ENCODE measurements around the gene DCP2.

Gene DCP2

DNA sequence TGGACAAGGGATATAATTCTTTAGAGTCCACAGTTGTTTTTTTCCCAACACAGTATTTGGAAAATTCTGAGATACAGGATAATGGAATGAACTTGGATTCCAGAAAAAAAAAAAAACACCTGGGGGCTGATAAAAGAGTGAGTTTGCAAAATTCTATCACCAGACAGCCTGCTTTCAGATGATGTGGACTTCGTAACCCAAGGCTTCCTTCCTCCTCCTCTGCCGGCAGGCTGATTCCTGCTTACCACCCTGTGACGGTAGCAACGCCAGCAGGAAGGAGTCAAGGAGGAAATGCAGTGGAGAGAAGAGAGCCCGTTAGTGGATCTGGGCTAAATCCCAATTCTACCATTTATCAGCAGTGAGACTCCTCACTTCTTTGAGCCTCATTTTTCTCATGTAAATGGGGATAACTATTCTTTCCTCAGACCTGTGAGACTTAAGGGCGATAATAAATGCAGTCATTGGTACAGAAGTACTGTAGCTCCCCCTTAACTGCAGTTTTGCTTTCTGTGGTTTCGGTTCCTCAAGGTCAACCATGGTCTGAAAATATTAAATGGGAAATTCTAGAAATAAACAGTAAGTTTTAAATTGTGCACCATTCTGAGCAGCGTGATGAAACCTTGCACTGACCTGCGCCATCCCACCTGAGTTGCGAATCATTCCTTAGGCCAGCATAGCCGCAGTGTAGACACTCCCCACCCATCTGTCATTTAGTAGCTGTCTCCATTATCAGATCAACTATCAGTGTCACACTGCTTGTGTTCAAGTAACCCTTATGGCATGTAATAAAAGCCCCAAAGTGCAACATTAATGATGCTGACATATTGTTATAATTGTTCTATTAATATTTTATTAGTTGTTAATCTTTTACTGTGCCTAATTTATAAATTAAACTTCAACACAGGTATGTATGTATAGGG lies 71.4 kb downstream of the DCP2 start:
- DNase-seq (ENCODE audit: low spot score): no peak

DNA sequence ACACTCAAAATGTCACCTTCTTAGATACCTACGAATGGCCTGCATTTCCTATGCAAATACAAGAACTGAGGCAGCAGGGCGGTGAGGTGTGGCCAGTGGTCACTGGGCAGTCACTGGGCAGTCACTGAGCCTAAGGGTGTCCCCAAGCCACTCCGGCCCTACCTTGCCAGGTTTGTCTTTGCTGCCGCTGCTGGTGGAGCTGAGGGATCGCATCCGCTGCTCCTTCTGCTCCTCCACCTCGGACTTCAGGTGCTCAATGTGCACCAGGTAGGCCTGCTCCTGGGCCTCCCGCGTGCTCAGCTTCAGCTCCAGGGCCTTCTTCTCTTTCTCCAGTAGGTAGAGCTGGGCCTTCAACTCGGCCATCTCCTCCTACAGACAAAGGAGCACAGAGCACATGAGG lies 72.3 kb downstream of the DCP2 start:
- no peak for DNase-seq (ENCODE audit: low spot score)

DNA sequence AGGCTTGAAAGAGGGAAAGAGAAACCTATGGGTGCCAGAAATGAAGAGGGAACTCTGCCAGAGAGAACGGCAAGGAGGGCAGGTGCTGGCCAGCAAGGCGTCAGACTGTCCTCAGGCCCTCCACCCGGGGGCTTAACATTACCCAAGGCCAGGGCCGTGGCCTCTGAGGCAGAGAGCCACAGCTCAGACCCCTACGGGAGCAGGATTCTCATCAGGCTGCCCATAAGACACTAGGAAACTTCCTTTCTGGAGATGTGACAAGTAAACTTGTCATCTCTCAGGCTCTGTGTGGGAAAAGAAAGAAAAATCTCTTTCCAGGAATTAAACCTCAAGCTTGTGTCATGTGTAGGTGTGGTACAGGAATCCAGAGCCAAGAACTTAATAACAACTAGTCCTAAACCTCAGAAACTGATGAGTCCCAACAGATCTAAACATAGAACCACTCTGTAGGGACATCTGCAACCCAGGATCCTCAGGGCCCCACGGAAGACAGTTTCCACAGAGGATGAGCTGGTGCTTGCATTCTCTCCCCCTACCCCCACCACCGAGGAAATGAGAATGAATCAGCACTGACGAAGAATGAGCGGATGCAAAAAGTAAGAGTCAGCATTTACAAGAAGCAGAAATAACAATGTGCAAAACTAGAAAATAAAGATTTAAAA lies 74.3 kb downstream of the DCP2 start:
- no peak for DNase-seq (ENCODE audit: low spot score)

DNA sequence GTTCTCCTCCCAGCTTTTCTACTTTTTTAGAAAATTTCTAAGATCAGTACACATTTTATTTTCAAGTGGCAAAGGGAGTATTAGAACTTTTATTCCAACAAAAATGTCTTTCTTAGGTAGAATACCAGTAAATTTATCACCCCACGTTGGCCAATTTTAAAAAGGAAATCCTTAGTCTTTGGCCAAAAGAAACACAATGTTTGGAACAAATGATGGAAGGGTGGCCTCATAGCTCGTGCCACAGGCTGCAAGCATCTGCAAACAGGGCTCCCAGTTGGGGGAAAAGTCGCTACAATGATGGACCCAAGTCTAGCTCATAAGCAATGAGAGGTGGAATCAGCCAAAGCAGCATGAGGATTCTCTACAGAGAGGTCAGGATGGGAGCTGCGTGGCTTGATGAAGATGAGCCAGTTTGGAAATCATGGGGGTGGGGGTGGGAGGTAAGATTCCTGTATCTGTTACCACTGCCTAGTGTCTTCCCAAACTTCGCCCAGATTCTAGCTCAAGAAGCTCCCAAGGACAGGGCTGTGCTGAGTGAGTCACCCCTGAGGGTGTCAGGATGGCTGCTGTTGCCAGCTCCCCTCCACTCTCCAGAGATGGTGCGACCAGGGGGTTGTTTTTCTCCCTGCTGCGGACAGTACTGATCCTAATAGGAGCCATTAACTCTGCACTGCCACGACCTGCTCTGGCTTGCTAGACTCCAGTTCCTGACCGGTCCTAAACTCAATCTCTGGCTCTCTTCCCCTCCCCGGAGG lies 75.6 kb downstream of the DCP2 start:
- no peak for DNase-seq (ENCODE audit: low spot score)

DNA sequence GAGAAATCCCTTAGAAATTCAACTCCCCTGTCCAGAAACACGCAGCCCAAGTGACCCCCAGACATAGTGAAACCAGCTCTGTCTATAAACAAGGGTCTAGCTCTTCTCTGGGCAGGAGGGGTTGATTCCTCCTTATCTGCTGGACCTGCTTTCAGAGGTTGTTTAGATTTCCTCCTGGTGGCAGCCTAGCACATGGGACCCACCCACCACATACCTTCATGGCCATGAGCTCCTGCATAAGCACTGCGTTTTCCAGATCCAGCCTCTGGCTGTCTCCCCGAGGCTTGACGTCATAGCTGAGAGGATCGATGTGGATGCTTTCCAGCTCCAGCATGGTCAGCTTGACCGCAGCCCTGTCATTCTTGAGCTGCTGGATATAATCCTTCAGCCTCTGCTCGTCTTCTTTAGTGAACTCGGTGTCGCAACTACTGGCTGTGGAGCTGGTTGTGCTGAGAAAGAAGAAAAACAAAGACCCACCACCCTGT lies 77.0 kb downstream of the DCP2 start:
- no peak for DNase-seq (ENCODE audit: low spot score)

DNA sequence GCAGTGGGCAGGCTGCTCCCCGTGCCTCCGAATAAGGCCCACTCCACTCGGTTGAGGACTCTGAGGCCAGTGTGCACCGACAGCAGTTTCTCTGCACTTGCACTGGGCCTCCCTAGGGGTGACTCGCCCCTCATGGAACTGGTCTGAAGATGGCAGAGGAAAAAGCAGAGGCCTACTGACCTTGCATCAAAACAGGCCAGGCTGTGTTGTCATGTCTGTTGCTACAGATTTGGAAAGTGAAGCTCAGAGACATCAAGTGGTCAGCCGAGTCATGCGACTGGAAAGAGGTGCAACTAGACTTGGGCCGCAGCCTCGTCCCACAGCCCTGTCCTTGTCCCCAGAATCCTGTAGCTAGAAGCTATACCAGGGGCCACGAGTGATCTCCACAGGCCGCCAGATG lies 78.3 kb downstream of the DCP2 start:
- no peak for DNase-seq (ENCODE audit: low spot score)

DNA sequence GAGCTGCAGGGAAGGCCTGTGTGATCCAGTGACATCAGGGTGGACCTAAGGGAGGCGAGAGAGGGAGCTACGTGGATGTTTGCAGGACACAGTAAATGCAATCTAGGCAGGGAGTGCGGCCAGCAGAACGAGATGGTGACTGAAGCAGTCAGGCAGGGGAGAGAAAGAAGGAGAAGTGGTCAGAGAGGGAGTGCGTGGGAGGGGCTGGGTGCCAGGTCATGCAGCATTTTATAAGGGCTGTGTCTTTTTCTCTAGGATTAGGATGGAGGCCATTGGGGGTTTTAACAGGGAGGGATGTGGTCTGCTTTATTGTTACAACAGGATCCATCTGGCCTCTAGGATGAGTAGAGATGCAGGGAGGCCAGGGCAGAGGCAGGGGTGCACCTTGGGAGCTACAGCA lies 80.4 kb downstream of the DCP2 start:
- no peak for DNase-seq (ENCODE audit: low spot score)

DNA sequence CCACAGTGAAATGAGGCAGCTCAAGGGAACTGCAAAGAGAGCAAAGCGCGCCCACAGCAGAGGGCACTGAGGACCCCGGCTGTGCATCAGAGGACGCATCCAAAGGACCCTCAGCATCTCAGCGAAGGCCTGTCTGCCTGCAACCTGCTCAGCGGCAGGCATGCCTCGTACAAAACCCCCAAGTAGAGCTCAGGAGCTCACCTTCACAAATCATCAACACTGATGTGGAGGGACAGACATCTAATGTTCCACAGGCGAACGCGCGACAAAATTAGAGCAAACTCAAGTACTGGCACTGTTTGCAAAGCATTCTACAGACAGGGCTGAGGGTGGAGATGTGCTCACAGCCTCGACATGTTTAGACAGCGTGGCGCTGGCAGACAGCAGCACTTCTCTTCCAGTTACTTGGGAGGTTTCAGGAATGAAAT lies 81.0 kb downstream of the DCP2 start:
- no peak for DNase-seq (ENCODE audit: low spot score)

DNA sequence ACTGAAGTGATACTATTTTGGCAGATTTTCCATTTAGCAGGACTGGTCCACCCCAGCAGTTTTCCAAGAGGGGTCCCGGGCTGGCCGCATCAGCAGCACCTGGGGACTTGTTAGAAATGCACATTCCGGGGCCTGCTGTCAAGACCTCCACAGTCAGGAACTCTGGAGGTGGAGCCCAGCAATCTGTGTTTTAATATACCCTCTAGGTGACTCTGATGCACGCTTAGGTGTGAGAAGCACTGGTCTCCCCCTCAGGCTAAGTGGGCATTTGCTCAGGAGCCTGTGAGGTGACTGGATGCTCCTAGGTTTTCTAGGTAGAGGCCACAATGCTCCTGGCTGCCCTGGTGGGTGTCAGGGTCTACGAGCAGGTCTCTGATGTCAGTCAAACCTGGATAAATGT lies 81.7 kb downstream of the DCP2 start:
- DNase-seq (ENCODE audit: low spot score): no peak

DNA sequence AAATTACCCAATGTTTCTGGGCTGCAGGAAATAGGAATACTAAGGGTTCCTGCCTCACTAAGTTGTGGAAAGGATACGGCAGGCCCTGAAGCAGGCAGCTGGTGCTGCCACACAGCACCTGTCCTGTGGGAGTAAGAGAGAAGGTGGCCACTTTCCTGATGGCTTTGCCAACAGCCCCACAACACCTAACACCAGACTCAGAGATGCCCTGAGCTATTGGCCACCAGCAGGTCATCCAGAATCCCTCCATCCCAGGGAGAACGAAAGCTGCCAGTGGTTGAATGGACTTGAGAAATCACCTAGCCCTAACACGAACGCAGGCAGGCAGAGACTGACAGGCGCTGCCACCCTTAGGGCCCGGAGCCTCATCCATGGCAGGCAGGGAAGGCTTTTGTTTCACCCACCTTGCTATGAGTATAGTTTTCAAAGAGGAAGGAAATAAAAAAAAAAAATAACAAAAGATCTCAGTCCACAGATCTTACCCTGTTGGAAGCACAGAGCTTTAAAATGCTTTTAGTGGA lies 82.2 kb downstream of the DCP2 start:
- DNase-seq (ENCODE audit: low spot score): no peak

DNA sequence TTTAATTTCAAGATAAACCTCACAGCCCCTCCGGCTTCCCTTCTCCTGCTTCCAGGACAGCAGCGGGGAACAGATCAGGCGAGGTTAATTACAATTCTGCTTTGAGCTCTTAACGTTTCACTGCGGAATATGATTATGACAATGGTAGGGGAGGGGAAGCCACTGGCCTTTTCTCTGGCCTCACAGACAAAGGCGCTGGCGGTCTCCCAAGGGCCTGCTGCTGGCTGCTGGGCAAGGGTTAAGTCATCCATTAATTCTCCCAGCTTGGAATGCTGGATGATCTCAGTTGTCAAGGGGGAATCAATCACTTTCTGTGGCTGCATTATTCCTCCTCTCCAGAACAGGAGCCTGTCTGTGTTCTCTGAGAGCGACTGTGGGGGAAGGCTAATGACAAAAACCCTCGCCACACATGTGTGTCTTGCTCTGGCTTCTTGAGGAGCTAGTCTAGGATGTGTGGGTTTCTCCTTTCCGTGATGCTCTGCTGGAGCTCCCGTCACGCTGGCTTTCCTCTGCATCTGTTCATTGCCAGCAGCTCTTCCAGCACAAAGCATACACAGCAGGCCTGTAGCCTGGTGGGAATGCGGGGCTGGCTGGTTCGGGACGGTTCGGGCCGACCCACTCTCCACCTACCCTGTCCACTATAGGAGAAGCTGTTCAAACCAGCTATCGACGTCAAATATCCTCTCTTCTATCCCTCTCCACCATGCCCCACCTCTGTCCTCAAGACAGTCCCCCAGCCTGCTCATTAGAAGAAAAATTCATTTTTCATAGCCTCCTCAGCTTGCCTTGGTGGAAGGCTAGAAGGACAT lies 82.8 kb downstream of the DCP2 start:
- no peak for DNase-seq (ENCODE audit: low spot score)

DNA sequence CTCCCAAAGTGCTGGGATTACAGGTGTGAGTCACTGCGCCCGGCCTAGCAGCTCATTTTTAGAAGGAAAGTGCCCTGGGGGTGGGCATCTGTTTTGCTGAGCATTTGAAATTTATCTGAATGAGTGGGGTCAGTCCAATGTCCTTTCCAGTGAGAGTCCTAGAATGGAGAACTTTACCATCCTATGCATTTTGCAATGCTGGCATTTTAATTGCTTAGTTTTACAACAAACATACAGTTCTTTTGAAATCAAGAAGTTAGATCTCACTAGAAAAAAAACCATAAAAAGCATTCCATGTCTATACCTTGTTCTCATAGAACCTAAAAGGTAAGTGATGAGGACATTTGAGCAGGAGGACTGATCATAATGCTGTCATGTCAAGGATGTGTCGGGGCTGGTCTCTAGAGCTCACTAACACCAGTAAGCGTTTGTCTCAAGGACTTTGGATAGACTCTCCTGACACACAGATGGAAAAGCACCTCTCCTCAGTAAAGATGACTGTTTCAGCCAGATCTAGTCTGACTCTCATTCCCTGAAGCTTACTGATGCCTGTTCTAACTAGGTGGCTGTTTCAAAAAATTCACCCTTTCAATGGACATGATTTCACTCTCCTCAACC lies 83.9 kb downstream of the DCP2 start:
- DNase-seq (ENCODE audit: low spot score): no peak

DNA sequence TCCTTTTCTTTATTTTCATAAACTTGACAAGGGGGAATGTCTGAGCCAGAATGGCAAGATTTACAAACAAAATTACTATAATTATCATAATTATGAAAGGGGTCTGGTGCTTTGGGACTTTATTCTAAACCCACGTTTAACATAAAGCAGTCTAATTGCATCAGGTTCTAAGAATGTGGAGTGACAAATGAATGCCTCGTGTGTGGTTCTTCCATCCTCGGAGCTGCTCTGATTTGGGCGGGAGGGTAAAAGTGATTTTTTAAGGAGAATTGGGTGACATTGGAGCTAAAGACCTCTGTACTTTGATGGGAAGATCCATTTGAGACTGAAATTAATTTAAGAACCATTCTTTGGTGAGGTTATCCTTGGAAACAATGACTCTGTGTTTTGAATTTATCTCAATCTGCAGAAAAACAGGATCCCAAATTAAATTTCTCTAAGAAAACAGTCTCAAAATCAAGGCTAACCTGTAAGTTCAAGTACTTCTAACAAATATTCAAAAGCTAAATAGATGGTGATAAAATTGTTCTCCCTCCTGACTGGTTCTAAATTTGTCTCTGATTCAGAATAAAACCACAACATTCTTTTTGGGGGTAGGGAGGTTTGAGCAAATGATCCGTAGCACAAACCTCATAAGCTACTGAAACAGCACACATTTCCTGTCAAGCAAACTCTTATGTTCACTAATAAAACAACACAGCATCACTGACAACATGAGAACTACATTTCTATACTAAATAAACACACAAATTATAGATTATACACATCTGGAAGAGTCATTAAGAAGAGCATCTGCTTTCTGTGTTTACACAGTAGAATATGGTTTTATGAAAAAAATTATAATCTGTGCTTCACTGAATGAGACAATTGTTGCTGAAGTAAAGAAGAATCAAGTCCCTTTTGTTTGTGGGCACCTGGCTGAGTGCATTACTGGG lies 85.5 kb downstream of the DCP2 start:
- DNase-seq (ENCODE audit: low spot score): no peak

DNA sequence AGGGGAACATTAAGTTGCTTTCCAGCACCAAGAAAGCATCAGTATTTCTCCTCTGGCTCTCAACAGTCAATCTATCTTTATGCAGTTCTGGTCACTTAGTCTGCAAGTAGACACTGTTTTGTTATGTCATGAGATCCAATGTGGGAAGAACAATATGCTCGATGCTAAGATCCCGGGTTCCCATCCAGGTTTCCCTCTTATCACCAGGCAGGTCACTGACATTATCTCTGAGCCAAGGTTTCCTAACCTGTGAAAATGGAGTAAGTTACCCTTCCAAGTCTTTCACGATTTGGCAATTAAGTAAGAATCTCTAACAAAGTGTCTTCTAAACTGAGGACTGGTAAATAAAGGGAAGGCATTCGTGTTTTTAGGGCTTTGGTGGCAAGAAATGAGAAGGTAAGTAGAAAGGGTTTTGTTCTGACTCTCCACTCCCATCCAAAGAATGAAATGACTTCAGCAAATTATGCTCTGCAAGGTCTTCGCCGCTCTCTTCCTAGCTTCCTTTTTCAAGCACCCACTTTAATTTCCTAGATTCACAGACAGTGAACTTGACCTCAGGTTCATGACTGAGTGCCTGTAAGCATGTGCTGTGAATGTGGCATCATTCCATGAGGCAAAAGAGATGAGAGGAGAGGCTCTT lies 86.4 kb downstream of the DCP2 start:
- DNase-seq (ENCODE audit: low spot score): no peak

DNA sequence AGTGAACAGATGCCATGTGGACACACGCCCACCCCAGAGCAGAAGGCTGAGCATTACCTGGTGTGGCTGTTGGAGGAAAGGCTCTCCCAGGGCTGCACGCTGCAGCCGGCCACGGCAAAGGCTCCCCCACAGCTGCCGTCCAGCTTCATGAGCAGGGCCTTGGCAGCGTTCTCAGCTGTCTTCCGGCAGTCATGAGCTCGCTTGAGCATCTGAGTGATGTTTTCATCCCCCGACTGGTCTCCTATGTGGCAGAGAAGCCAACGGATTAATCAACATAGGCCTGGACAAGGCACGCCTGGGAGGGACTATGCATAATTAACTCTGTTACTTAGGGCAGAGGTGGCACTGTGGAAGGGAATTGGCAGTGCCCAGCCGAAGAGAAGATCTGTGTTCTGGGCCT lies 87.3 kb downstream of the DCP2 start:
- DNase-seq (ENCODE audit: low spot score): no peak

DNA sequence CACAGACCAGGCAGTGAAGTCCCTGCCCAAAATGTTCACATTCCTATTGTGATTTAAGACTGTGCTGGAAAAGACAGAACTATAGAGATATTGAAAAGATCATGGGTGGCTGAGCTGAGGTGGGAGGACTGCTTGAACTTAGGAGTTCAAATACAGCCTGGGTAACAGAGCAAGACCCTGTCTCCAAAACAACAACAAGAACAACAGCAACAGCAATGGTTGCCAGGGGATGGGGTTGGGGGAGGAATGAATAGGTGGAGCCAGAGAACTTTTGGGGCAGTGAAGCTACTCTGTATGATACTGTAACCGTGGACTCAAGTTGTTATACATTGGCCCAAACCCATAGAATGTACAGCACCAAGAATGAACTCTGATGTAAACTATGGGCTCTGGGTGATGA lies 88.2 kb downstream of the DCP2 start:
- no peak for DNase-seq (ENCODE audit: low spot score)

DNA sequence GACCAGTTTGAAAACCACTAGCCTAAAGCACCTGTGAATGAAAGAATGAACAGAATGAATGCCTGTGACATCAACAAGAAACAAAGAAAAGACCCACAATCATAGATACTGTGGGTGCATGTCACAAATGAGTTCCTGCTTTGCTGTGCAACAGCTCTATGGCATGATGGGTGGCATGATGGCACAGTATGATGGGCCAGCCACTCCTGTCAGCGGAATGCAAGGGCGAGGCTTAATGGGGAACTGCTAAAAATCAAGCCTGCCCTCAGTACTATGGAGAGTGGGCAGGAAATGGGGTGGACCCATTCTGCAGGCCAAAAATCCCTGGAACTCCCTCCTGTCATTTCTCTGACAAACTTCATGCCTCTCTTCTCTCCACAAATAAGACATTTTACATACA lies 89.0 kb downstream of the DCP2 start:
- no peak for DNase-seq (ENCODE audit: low spot score)

DNA sequence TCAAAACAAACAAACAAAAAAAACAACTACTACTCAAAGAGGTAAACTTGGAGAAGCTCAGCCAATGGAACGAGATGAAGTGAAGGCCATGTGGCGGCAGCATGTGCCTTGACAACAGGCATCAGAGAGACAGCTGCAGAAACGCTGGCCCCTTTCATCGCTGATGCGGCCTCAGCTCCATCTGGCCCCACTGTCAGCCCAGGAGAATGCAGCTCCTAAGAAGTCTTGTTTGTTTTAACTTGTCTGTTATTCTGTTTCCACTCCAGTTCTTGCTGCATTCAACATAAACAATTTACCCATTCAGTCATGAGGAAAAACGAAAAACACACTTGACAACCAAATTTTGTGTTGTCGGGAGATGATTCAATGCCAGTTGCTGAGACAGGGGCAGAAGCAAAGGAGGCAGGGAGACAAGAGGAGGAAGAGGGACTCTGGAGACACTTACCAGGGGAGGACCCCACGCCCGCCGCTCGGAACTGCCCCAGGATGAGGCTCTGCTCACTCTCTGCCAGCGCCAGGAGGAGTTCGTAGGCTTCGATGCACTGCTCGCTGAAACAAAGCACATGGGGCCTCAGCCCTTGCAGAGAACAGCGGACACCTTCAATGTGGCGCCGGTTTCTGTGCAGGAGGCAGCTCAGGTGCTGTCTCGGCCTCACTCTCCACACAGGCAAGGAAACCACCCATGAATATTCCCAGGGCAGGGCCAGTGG lies 91.2 kb downstream of the DCP2 start:
- DNase-seq (ENCODE audit: low spot score): no peak

DNA sequence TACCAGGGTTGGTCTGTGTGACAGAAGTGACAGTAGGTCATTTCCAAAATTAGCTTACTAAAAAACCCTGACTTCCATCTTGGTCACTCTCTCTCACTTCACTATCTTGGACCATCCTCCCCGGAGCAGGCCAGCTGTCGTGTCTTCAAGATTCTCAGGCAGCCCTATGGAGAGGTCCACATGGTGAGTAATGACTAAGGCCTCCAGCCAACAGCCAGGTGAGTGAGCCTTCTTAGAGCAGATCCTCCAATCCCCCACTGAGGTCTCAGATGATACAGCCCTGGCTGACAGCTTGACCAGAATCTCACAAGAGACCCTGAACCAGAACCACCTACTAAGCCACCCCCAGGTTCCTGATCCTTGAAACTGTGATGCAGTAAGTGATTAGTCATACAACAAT lies 92.0 kb downstream of the DCP2 start:
- DNase-seq (ENCODE audit: low spot score): no peak
